Measurements from ENCODE around the gene CACNA1B.

DNA sequence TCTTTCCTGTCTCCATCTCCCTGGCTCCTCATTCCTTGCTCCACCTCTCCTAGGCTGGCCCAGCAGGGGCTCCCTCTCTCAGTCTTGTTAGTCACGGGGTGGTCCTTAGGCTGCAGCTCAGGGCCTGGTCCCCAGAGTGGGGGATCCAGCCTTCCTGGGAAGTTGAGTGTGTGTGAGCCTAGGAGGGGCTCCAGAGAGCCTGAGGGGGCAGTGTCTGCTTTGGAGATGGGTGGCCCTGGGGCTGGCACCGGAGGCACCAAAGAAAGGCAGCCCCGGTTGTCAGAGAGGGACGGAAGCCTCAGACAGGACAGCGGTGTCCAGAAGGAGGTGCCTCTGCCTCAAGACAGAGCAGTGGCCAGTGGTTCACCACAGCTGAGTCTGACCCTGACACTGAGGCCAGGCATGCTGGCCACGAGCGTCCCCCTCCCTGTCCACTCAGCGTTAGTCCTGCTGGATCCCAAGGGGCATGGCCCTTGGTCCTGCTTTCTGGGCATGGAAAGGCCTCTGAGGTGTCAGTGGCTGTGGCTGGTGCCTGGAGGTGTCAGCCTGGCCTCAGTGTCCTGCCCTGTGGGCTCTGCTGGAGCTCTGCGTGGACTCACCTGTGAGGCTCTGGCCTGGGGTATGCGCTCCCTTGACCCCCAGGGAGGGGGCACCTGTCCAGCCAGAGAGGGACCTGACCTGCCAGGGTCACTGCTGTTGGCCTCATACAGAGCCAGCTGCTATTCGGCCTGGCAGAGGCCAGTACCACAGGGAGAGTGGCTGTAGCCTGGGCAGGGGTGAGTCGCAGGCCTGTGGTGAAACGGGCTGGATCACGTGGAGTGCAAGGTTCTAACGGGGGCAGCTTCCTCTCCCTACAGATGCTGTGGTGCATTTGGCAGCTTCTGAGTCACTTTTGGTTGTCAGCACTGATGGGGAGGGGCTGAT is 130.6 kb downstream of the CACNA1B start:
- TF ChIP-seq POLR2A (IDR thresholded peaks at IDR 0.05) = no peak
- TF ChIP-seq, protein P1, sequence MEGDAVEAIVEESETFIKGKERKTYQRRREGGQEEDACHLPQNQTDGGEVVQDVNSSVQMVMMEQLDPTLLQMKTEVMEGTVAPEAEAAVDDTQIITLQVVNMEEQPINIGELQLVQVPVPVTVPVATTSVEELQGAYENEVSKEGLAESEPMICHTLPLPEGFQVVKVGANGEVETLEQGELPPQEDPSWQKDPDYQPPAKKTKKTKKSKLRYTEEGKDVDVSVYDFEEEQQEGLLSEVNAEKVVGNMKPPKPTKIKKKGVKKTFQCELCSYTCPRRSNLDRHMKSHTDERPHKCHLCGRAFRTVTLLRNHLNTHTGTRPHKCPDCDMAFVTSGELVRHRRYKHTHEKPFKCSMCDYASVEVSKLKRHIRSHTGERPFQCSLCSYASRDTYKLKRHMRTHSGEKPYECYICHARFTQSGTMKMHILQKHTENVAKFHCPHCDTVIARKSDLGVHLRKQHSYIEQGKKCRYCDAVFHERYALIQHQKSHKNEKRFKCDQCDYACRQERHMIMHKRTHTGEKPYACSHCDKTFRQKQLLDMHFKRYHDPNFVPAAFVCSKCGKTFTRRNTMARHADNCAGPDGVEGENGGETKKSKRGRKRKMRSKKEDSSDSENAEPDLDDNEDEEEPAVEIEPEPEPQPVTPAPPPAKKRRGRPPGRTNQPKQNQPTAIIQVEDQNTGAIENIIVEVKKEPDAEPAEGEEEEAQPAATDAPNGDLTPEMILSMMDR (IDR thresholded peaks at IDR 0.05) = no peak
- TF ChIP-seq POLR2AphosphoS5 (IDR thresholded peaks at IDR 0.05) = no peak
- no peak for TF ChIP-seq EP300 (IDR thresholded peaks at IDR 0.05)

All from upper lobe of left lung (tissue), 4 donors.